OCI-LY7 (cell line): ENCODE data around the gene DSCAM. TPM values are rescaled to one million over a fixed set of nuclear protein-coding genes. Genes with fewer than 3 reads are reported as not detected.

Experiments
- BruUV-seq: library from RNA; stranded (reverse); fragments of 400-500 nt; replicated peaks from 2 replicates; lab custom pipeline; 2021; lab: Mats Ljungman, UMichigan
- CTCF ChIA-PET: fragments of 300-600 bp; sonication (Branson Sonifier 250); formaldehyde crosslinking; loops from one replicate; lab custom pipeline; 2022; ENCODE audit warnings: antibody characterized with exemption; ENCODE audit not compliant: unreplicated experiment; lab: Charles Lee
- POLR2A ChIA-PET: fragments of 300-600 bp; sonication (Branson Sonifier 250); formaldehyde crosslinking; loops from one replicate; lab custom pipeline; 2022; ENCODE audit warnings: antibody characterized with exemption; lab: Charles Lee
- DNase-seq: peaks from one replicate; pipeline ENCODE4 v3.0.0-alpha.2; 2015; ENCODE audit warnings: low spot score
- H2AFZ ChIP-seq: fragments of 200-600 bp; sonication (generic), shearing (Covaris generic); 2 replicates; pipeline ENCODE4 v1.6.1; 2014; ENCODE audit warnings: mild to moderate bottlenecking, antibody characterized with exemption, low read length, moderate library complexity
- H3K27ac ChIP-seq: fragments of 200-600 bp; sonication (generic); 2 replicates; pipeline ENCODE4 v1.5.1; 2014; ENCODE audit warnings: mixed run types, low read depth, mild to moderate bottlenecking, moderate library complexity, low read length, inconsistent platforms; ENCODE audit not compliant: poor library complexity, severe bottlenecking
- H3K36me3 ChIP-seq: fragments of 200-600 bp; sonication (generic); 2 replicates; pipeline ENCODE4 v1.6.1; 2014; ENCODE audit warnings: mild to moderate bottlenecking, antibody characterized with exemption, low read length, moderate library complexity, mixed read lengths; ENCODE audit not compliant: insufficient read depth
- H3K4me1 ChIP-seq: fragments of 200-600 bp; sonication (generic); 2 replicates; pipeline ENCODE4 v1.5.1; 2014; ENCODE audit warnings: mild to moderate bottlenecking, low read length; ENCODE audit not compliant: insufficient read depth, poor library complexity, severe bottlenecking
- H3K4me2 ChIP-seq: fragments of 200-600 bp; sonication (generic); 2 replicates; pipeline ENCODE4 v1.6.1; 2014; ENCODE audit warnings: mild to moderate bottlenecking, low read length
- H3K4me3 ChIP-seq: fragments of 200-600 bp; sonication (generic); 2 replicates; pipeline ENCODE4 v1.5.1; 2014; ENCODE audit warnings: mild to moderate bottlenecking, low read depth, low read length; ENCODE audit not compliant: poor library complexity, severe bottlenecking
- H3K79me2 ChIP-seq: fragments of 200-600 bp; sonication (generic); 2 replicates; pipeline ENCODE4 v1.6.1; 2016; ENCODE audit warnings: low read depth, mild to moderate bottlenecking, low read length, moderate library complexity, mixed read lengths; ENCODE audit not compliant: insufficient read depth
- H3K9me2 ChIP-seq: fragments of 200-600 bp; sonication (generic); 2 replicates; pipeline ENCODE4 v1.6.1; 2016; ENCODE audit warnings: mild to moderate bottlenecking, low read length, mixed read lengths; ENCODE audit not compliant: insufficient read depth
- H3K9me3 ChIP-seq: fragments of 200-600 bp; sonication (generic); 2 replicates; pipeline ENCODE4 v1.6.1; 2014; ENCODE audit warnings: mild to moderate bottlenecking, mixed run types, low read length, mixed read lengths
- H4K20me1 ChIP-seq: fragments of 200-600 bp; sonication (generic); 2 replicates; pipeline ENCODE4 v1.6.1; 2014; ENCODE audit warnings: mild to moderate bottlenecking, antibody characterized with exemption, low read length, moderate library complexity, mixed read lengths; ENCODE audit not compliant: insufficient read depth
- EZH2phosphoT487 ChIP-seq: fragments of 200-600 bp; sonication (generic); IDR thresholded peaks from 2 replicates; pipeline ENCODE4 v1.6.1; 2018; ENCODE audit warnings: low read depth, borderline replicate concordance, mild to moderate bottlenecking, mixed run types, antibody characterized with exemption, low read length, moderate library complexity, mixed read lengths
- intact Hi-C: fragments of 100-400 bp; cut with micrococcal nuclease; formaldehyde crosslinking; loops from one replicate; pipeline ENCODE4 v1.10.0; 2022; ENCODE audit not compliant: unreplicated experiment
- total RNA-seq, 2 experiments: library from RNA; depleted of rRNA in 1 of 2; stranded (reverse); fragments of >200 nt in 1 of 2; shearing (Covaris generic) in 1 of 2; gene quantifications; 2 replicates each; pipeline ENCODE4 v1.2.3, GENCODE V29; 2014 to 2022
- TF ChIP-seq, protein P1 (sequence below): fragments of 200-600 bp; sonication (generic); conservative IDR thresholded peaks from 2 replicates; pipeline ENCODE4 v1.5.1; 2014; ENCODE audit warnings: mild to moderate bottlenecking, antibody characterized with exemption, low read length, moderate library complexity, mixed read lengths

The DSCAM gene
- total RNA-seq, 2 experiments from 2014 or later: not detected

DNA sequence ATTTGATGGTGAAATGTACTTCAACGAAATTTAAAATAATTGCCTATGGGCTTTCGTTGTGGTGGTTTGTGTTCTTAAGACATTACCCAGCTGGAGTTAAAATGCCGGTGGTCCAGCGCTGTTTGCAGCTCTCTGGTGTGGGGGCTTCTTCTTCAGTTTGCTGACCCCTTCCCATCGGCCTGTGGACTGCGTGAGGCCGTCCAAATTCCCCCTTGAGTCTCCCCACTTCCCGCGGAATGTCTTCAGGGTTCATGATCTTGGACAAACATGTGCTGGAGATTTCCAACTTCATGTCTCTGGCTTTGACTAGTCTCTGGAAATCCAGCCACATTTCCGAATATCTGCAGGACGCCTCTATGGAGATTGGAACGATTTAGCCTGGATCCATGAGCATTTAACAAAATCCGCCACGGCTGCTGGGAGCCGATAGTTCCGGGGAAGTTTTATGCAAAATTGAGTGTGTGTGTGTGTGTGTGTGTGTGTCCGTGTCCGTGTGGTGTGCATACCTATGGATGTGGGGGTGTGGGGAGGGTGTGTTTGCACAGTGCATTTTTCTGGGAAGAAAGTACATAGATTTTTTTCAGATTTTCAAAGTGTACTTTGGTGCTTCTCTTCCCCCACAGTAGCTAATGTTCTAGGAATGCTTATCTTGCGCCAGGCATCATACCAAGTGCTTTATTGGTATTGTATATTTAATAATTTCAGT is 862.5 kb downstream of the DSCAM start:
- POLR2A ChIA-PET: no interaction called here
- H2AFZ ChIP-seq: no peak overlapping the region
- H3K4me3 ChIP-seq: no peak overlapping the region
- no peak overlapping the region for H3K27ac ChIP-seq
- H4K20me1 ChIP-seq: no peaks in the 10 kb centered on the region
- DNase-seq: no peak
- H3K4me2 ChIP-seq: no peak overlapping the region
- H3K9me3 ChIP-seq: no peaks in the 10 kb centered on the region
- CTCF ChIA-PET: no interaction called here
- BruUV-seq: no TSS peak
- no peaks in the 10 kb centered on the region for H3K36me3 ChIP-seq
- TF ChIP-seq EZH2phosphoT487: no peak
- TF ChIP-seq, protein P1, sequence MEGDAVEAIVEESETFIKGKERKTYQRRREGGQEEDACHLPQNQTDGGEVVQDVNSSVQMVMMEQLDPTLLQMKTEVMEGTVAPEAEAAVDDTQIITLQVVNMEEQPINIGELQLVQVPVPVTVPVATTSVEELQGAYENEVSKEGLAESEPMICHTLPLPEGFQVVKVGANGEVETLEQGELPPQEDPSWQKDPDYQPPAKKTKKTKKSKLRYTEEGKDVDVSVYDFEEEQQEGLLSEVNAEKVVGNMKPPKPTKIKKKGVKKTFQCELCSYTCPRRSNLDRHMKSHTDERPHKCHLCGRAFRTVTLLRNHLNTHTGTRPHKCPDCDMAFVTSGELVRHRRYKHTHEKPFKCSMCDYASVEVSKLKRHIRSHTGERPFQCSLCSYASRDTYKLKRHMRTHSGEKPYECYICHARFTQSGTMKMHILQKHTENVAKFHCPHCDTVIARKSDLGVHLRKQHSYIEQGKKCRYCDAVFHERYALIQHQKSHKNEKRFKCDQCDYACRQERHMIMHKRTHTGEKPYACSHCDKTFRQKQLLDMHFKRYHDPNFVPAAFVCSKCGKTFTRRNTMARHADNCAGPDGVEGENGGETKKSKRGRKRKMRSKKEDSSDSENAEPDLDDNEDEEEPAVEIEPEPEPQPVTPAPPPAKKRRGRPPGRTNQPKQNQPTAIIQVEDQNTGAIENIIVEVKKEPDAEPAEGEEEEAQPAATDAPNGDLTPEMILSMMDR: no peak
- intact Hi-C loops: no loop called here
- no peaks in the 10 kb centered on the region for H3K9me2 ChIP-seq
- H3K79me2 ChIP-seq: no peaks in the 10 kb centered on the region
- H3K4me1 ChIP-seq: no peaks in the 10 kb centered on the region

DNA sequence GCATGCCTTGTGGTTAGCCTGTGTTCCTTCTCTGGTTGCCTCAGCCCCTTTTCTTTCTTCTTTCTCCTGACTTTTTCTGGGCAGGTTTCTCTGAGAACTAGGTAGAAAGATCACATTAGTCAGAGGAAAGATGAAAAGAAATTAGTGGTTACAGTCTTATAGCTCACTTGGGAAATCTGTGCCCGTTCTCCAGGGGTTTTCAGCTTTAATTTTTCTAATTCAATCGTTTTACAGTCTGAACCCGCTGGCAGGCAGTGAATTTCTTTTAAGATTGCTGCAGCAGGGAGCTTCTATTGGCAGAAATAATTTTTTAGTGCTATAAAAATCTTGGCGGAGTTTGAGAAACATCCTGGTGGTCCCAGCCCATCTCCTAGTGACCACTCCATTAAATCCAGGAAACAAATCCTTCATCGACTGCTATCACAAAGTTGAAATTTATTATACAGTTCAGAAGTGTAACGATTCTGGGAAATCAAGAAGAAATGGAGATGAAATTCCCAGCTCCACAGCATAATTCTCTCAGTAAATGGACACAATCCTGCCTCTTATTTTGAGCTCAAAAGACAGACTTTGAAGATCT is 866.6 kb downstream of the DSCAM start:
- Histone ChIP-seq H3K4me3 (no peak overlapping the region), H3K79me2 (no peaks in the 10 kb centered on the region), H3K27ac (no peak overlapping the region), H3K9me3 (no peaks in the 10 kb centered on the region), H2AFZ (no peak overlapping the region), H3K9me2 (no peaks in the 10 kb centered on the region), H3K4me2 (no peak overlapping the region), H3K4me1 (no peaks in the 10 kb centered on the region), H4K20me1 (no peaks in the 10 kb centered on the region), H3K36me3 (no peaks in the 10 kb centered on the region)
- POLR2A ChIA-PET: interaction anchor here (0.6 to 0.7 kb wide), 3 partner anchors 40 to 809 kb away, joined by 3 to 4 read pairs (median 3); no protein-coding TSS in a partner anchor
- intact Hi-C loops: no loop called here
- no peak for DNase-seq
- no TSS peak for BruUV-seq
- no peak for TF ChIP-seq EZH2phosphoT487
- TF ChIP-seq, protein P1: no peak
- CTCF ChIA-PET: no interaction called here

DNA sequence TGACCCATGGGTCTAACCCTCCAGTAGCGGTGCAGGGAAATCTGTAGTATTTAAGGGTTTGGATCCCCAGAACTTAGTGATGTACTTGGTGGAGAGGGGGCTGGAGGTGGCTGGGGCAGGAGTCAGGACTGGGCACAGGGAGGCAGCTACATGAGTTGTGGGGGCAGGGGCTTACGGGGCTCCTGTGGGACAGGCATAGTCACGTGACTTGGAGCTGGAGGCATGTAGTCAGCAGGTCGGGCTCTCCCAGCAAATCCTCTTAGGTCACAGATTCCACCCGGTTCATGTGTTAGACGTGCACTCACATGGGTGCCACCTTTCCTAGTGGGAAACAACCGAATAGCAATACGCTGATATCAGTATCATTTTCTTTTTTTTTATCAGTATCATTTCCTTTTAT is 867.6 kb downstream of the DSCAM start:
- no peak for TF ChIP-seq EZH2phosphoT487
- TF ChIP-seq, protein P1: no peak
- intact Hi-C loops: no loop called here
- no peaks in the 10 kb centered on the region for H3K79me2 ChIP-seq
- no TSS peak for BruUV-seq
- no peak overlapping the region for H3K4me2 ChIP-seq
- ChIA-PET CTCF (no interaction called here), POLR2A (interaction anchor here (1.2 kb wide), 1 partner anchor 914 kb away, joined by 3 read pairs; no protein-coding TSS in a partner anchor)
- H3K9me2 ChIP-seq: no peaks in the 10 kb centered on the region
- H2AFZ ChIP-seq: no peak overlapping the region
- DNase-seq: no peak
- H3K4me1 ChIP-seq: no peaks in the 10 kb centered on the region
- H3K36me3 ChIP-seq: no peaks in the 10 kb centered on the region
- H3K27ac ChIP-seq: no peak overlapping the region
- H3K9me3 ChIP-seq: no peaks in the 10 kb centered on the region
- H3K4me3 ChIP-seq: no peak overlapping the region
- H4K20me1 ChIP-seq: no peaks in the 10 kb centered on the region
